Measurements from ENCODE around the gene LTK.

- TF ChIP-seq POLR2AphosphoS5 (IDR thresholded peaks at IDR 0.05; ENCODE audit: low read depth, low read length) (no peak), EZH2 (IDR thresholded peaks at IDR 0.05) (no peak), POLR2A (IDR thresholded peaks at IDR 0.05; ENCODE audit: borderline replicate concordance, extremely low read depth, insufficient read depth, insufficient read length) (no peak)
- TF ChIP-seq, protein P1, sequence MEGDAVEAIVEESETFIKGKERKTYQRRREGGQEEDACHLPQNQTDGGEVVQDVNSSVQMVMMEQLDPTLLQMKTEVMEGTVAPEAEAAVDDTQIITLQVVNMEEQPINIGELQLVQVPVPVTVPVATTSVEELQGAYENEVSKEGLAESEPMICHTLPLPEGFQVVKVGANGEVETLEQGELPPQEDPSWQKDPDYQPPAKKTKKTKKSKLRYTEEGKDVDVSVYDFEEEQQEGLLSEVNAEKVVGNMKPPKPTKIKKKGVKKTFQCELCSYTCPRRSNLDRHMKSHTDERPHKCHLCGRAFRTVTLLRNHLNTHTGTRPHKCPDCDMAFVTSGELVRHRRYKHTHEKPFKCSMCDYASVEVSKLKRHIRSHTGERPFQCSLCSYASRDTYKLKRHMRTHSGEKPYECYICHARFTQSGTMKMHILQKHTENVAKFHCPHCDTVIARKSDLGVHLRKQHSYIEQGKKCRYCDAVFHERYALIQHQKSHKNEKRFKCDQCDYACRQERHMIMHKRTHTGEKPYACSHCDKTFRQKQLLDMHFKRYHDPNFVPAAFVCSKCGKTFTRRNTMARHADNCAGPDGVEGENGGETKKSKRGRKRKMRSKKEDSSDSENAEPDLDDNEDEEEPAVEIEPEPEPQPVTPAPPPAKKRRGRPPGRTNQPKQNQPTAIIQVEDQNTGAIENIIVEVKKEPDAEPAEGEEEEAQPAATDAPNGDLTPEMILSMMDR (IDR thresholded peaks at IDR 0.05 in 2 of 3, conservative IDR thresholded peaks at IDR 0.05 in 1 of 3; ENCODE audit: borderline replicate concordance in 1 of 3, insufficient read depth in 1 of 3, low read depth in 2 of 3, low read length in 2 of 3): no peak
These were observed 1.1 kb downstream of the LTK start for GRCh38 chr15:41512512-41512939.

All from HCT116 (cell line).